T-helper 9 cell (primary cell): Measurements from ENCODE around the gene GOLT1B.

Source experiments
- DNase-seq: peaks from one replicate; pipeline ENCODE4 v3.0.0-alpha.2; 2020

Gene GOLT1B

DNA sequence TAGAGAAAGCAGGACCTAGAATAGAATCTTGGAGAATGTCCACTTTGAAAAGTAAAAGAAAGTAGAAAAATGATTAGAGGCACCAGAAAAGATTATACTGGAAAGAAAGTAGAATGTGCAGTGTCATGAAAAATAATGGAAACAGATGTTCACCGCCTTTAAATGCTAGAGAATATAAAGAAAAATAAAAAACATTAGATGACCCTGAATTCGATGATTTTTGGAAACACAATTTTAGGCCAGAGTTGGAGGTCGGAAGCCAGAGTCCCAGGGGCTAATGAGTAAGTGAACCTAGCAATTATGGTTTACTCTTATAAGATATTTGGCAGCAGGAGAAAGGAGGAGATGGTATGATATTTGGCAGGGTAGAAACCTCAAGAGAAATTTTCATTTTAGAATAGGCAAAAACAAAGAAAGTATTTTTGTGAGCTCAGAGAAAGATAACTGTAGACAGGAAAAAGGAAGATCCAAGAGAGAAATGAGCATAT is 65.4 kb downstream of the GOLT1B start:
- no peak for DNase-seq
